Coronary artery (tissue), 2 donors: ENCODE measurements around the gene FSTL1.

Experiments used
- DNase-seq: peaks from one replicate; pipeline ENCODE4 v3.0.0-alpha.2; 2017; ENCODE audit warnings: low spot score
- H3K27ac ChIP-seq, 2 donors: fragments of 200-600 bp; sonication (generic); one replicate each; pipeline ENCODE4 v1.5.1; 2016 to 2019
- H3K4me3 ChIP-seq: fragments of 200-600 bp; sonication (generic); 2 replicates; pipeline ENCODE4 v1.5.1; 2016; ENCODE audit warnings: mild to moderate bottlenecking, moderate library complexity
- CTCF ChIP-seq: fragments of 200-600 bp; sonication (generic); IDR thresholded peaks from one replicate; pipeline ENCODE4 v1.5.1; 2019; ENCODE audit warnings: antibody characterized with exemption

FSTL1 gene, protein sequence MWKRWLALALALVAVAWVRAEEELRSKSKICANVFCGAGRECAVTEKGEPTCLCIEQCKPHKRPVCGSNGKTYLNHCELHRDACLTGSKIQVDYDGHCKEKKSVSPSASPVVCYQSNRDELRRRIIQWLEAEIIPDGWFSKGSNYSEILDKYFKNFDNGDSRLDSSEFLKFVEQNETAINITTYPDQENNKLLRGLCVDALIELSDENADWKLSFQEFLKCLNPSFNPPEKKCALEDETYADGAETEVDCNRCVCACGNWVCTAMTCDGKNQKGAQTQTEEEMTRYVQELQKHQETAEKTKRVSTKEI

DNA sequence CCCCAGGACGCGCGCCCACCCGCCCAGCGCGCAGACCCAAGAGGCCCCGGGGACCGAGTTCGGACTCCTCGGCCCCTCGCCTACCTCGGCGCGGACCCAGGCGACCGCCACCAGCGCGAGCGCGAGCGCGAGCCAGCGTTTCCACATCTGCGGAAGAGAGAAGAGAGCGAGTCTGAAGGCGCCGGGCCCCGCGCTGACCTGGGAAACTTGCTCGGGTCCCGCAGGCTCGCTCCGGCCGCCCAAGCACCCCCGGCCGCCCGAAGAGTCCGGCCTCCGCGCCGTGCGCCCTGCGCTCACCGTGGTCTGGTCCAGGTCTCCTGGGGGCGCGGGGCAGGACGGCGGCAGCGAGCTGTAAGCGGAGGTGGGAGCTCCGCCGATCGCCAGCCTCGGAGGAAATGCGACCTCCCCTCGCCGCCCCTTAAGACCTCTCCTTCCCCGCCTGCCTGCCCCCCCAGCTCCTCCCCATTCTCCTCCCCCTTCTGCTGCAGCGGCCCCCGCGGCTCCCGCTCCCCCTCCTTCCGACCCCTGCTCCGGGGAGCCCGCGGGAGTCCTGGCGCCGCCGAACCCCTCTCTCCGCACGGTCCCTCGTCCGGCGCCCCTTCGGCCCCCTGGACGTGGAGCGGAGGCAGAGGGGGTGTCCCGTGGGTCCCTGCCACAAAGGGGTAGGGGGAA is at the start of gene FSTL1:
FSTL1 (minus strand) TSS at position 393 of the 672 bp plus-strand sequence; CDS start at position 147, 246 bp downstream.
- TF ChIP-seq CTCF = no peak
- Histone ChIP-seq H3K27ac (peak within 1 kb of the TSS; percentile 96 to 99), H3K4me3 (peak within 1 kb of the TSS; percentile 95)
- DNase-seq = peak; percentile 83

DNA sequence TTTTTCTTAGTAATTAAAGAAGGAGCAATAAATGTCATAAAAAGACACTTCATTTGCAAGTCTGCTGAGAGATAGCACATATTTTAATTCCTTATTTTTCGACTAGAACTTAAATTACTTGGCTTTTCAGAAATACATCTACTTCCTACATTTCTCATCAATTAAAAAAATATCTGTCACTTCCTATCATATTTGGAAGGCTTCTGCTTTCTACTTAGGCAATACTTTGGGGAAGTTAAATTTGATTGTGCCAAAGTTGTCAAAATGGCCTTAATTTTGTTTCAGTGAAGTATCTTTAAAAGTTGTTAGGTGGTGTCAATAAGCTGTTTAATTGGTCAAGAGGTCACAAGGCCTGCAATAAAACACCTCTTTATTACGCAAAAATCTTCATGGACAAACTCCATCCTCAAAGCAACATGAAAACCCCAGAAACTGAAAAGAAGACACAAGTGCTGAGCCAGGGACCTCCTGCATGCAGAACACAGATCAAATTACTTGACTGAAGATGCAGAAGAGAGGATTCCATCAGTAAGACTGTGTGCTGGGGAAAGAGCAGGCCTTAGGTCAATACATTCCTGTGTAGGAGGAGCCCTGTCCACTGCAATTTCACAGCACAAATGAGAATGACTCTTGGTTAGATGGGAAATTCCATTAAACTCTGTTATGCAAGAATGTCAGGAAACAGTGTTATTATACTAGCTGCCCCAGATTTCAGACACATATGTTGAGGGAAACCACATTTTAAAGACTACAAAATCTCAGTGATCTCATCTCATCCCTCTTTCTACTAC is 48.0 kb upstream of the FSTL1 start:
- no peak for DNase-seq
- Histone ChIP-seq H3K4me3 (no peak overlapping the region), H3K27ac (peak overlapping the region in 1 of 2 donors; percentile 48)
- no peak for TF ChIP-seq CTCF

GRCh38 chr3:120497818-120498217 is 47.0 kb upstream of the FSTL1 start:
- Histone ChIP-seq H3K4me3 (no peak overlapping the region), H3K27ac (peak overlapping the region; percentile 53 to 64)
- TF ChIP-seq CTCF = no peak
- no peak for DNase-seq

- peak overlapping the region; percentile 53 to 64 for H3K27ac ChIP-seq
- no peak for DNase-seq
- no peak for TF ChIP-seq CTCF
- H3K4me3 ChIP-seq = no peak overlapping the region
These were observed 46.5 kb upstream of the FSTL1 start for GRCh38 chr3:120497336-120497735.

- no peak for DNase-seq
- TF ChIP-seq CTCF = no peak
- Histone ChIP-seq H3K27ac (peak overlapping the region; percentile 53 to 64), H3K4me3 (no peak overlapping the region)
These were observed 45.6 kb upstream of the FSTL1 start for GRCh38 chr3:120496278-120497002.

DNA sequence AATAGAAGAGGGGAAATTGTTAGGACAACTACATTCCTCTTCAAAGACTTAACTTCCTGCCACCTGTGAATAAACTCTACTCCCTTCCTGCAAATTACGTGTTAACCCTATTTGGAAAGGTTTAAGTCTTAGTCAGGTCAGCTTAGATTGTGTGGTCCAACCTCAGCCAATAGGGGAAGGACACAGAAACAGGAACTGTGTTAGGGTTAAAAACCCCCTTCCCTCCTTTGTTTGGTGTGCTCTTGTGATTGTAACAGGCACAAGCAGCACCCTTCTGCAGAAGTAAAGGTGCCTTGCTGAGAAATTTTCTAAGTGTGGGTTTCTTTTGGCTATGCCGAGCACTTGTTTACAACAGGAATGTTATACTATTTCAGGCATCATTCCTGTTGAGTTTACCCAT is 45.0 kb upstream of the FSTL1 start:
- no peak for DNase-seq
- Histone ChIP-seq H3K27ac (peak overlapping the region in 1 of 2 donors; percentile 64), H3K4me3 (no peak overlapping the region)
- no peak for TF ChIP-seq CTCF
